Suprapubic skin (tissue), 4 donors: Measurements from ENCODE around the gene TSPAN15. TPM values are rescaled to one million over a fixed set of nuclear protein-coding genes. Genes with fewer than 3 reads are reported as not detected.

ENCODE experiments used
- DNase-seq, 2 donors: peaks; one replicate each; pipeline ENCODE4 v3.0.0-alpha.2; 2019; ENCODE audit warnings: low spot score in 2 of 2
- H3K27ac ChIP-seq: fragments of 200-600 bp; sonication (generic); one replicate; pipeline ENCODE4 v1.5.1; 2019
- H3K27me3 ChIP-seq: fragments of 200-600 bp; sonication (generic); one replicate; pipeline ENCODE4 v1.5.1; 2019
- H3K36me3 ChIP-seq: fragments of 200-600 bp; sonication (generic); one replicate; pipeline ENCODE4 v1.5.1; 2019
- H3K4me1 ChIP-seq: fragments of 200-600 bp; sonication (generic); one replicate; pipeline ENCODE4 v1.5.1; 2019
- H3K4me3 ChIP-seq: fragments of 200-600 bp; sonication (generic); one replicate; pipeline ENCODE4 v1.5.1; 2019; ENCODE audit warnings: mild to moderate bottlenecking
- H3K9me3 ChIP-seq: fragments of 200-600 bp; sonication (generic); one replicate; pipeline ENCODE4 v1.5.1; 2019
- CTCF ChIP-seq, 2 donors: fragments of 200-600 bp in 1 of 2; fragments of 450-650 bp in 1 of 2; sonication (generic) in 1 of 2; IDR thresholded peaks; one replicate each; pipeline ENCODE4 v1.5.1; 2016 to 2019; ENCODE audit warnings: antibody characterized with exemption in 2 of 2, mild to moderate bottlenecking in 1 of 2, moderate library complexity in 1 of 2
- EP300 ChIP-seq: sonication (generic); formaldehyde crosslinking; IDR thresholded peaks from one replicate; pipeline ENCODE4 v1.6.1; 2017; ENCODE audit warnings: antibody characterized with exemption
- POLR2A ChIP-seq, 2 donors: fragments of 450-650 bp; IDR thresholded peaks; one replicate each; pipeline ENCODE4 v1.6.1; 2017; ENCODE audit warnings: antibody characterized with exemption in 2 of 2, mild to moderate bottlenecking in 2 of 2, moderate library complexity in 2 of 2
- POLR2AphosphoS5 ChIP-seq, 3 donors: sonication (generic); formaldehyde crosslinking; IDR thresholded peaks; one replicate each; pipeline ENCODE4 v1.6.1; 2017; ENCODE audit warnings: antibody characterized with exemption in 3 of 3
- WGBS: methylation state at CpG from one replicate; pipeline ENCODE4 v1.1.5; 2018; 5-methylcytosine and 5-hydroxymethylcytosine counted together
- total RNA-seq, 4 donors: library from RNA; depleted of rRNA; stranded (reverse); fragments of >200 nt; gene quantifications; one replicate each; pipeline ENCODE4 v1.1.0, GENCODE V29; 2016

Gene TSPAN15
- total RNA-seq, 4 donors from 2014 or later, result 4.0 to 18.1 (median 11.7) TPM

GRCh38 chr10:69412232-69412790 is 39.0 kb upstream of the TSPAN15 start:
- no peak overlapping the region for H3K27ac ChIP-seq

GRCh38 chr10:69413221-69413865 is 37.9 kb upstream of the TSPAN15 start:
- 26% methylated on average over 12 of the region's 13 CpGs for WGBS
- Histone ChIP-seq H3K4me3 (no peak overlapping the region), H3K27ac (no peak overlapping the region), H3K4me1 (peaks cover 13% of the 10 kb centered on the region), H3K9me3 (no peaks in the 10 kb centered on the region), H3K36me3 (no peaks in the 10 kb centered on the region), H3K27me3 (no peaks in the 10 kb centered on the region)
- no peak for TF ChIP-seq POLR2A (IDR thresholded peaks at IDR 0.05)
- TF ChIP-seq CTCF (IDR thresholded peaks at IDR 0.05), result peak in 1 of 2 donors; percentile 29
- no peak for TF ChIP-seq EP300
- peak in 1 of 2 donors; percentile 87 for DNase-seq

More at GRCh38 chr10:69412232-69412790, 39.0 kb upstream of the TSPAN15 start:
- peaks cover 23% of the 10 kb centered on the region for H3K4me1 ChIP-seq
- DNase-seq, result no peak
- no peaks in the 10 kb centered on the region for H3K9me3 ChIP-seq
- no peaks in the 10 kb centered on the region for H3K27me3 ChIP-seq
- WGBS, result 73% methylated on average over 3 of the region's 3 CpGs
- H3K36me3 ChIP-seq, result no peaks in the 10 kb centered on the region
- no peak for TF ChIP-seq EP300
- TF ChIP-seq CTCF (IDR thresholded peaks at IDR 0.05), result no peak
- no peak for TF ChIP-seq POLR2AphosphoS5 (IDR thresholded peaks at IDR 0.05)
- TF ChIP-seq POLR2A (IDR thresholded peaks at IDR 0.05), result no peak
- no peak overlapping the region for H3K4me3 ChIP-seq

- TF ChIP-seq EP300 (no peak), POLR2A (IDR thresholded peaks at IDR 0.05) (no peak), CTCF (IDR thresholded peaks at IDR 0.05) (no peak), POLR2AphosphoS5 (IDR thresholded peaks at IDR 0.05) (no peak)
- H3K27ac ChIP-seq, result no peak overlapping the region
Observed at GRCh38 chr10:69414036-69415018, 36.9 kb upstream of the TSPAN15 start.

GRCh38 chr10:69415049-69415448 is 36.2 kb upstream of the TSPAN15 start:
- Histone ChIP-seq H3K4me1 (peaks cover 8% of the 10 kb centered on the region), H3K27ac (no peak overlapping the region), H3K36me3 (no peaks in the 10 kb centered on the region), H3K27me3 (no peaks in the 10 kb centered on the region), H3K4me3 (no peak overlapping the region), H3K9me3 (no peaks in the 10 kb centered on the region)
- DNase-seq, result no peak
- WGBS, result 92% methylated on average over 13 of the region's 13 CpGs
- TF ChIP-seq EP300, result no peak
- no peak for TF ChIP-seq CTCF (IDR thresholded peaks at IDR 0.05)
- TF ChIP-seq POLR2A (IDR thresholded peaks at IDR 0.05), result no peak
- TF ChIP-seq POLR2AphosphoS5 (IDR thresholded peaks at IDR 0.05), result no peak

More at GRCh38 chr10:69414036-69415018, 36.9 kb upstream of the TSPAN15 start:
- Histone ChIP-seq H3K9me3 (no peaks in the 10 kb centered on the region), H3K27me3 (no peaks in the 10 kb centered on the region), H3K4me1 (peaks cover 8% of the 10 kb centered on the region), H3K4me3 (no peak overlapping the region), H3K36me3 (no peaks in the 10 kb centered on the region)
- 86% methylated on average over 18 of the region's 20 CpGs for WGBS
- no peak for DNase-seq
